Heart left ventricle (tissue), 13 donors: ENCODE data around the gene SH3RF3.

ENCODE experiments used
- POLR2A ChIP-seq, 2 donors: fragments of 450-650 bp; IDR thresholded peaks; one replicate each; pipeline ENCODE4 v1.6.1; 2017; ENCODE audit warnings: antibody characterized with exemption in 2 of 2, mild to moderate bottlenecking in 2 of 2, moderate library complexity in 2 of 2
- TF ChIP-seq, protein P1 (sequence below), 12 donors: fragments of 200-600 bp; sonication (generic) in 4 of 12; IDR thresholded peaks; one replicate each; pipeline versions ENCODE4 v1.5.0 to v1.8.0; 2018 to 2022; ENCODE audit warnings: antibody characterized with exemption in 12 of 12, mild to moderate bottlenecking in 5 of 12
- donor health status: ischemic (EF 13 %, LVEDD 7.1; RV severe dilation, severe dysfunction).
- donor health status: DM: no; HTN: yes; CAD: no.
- donor health status: DM: no; HTN: no; CAD: no.
- donor health status: ischemic (EF 25% LVEDD 6.9; RV normal size, moderate dysfunction).
- donor health status: ischemic (EF 25% LVEDD 5.7; RV mildly dilated, moderate dysfunction).
- donor health status: ischemic (EF 35%, LVEDD 5.7; RV mildly dilated, moderate dysfunction).
- donor health status: nonischemic (EF 11% LVEDD 7.7; RV severe dilation, severe dysfunction).
- donor health status: DM: yes; HTN: yes; CAD: no.
- donor health status: PGD.
- donor health status: ischemic (EF 29% LVEDD 5.4; RV normal size, mild dysfunction).
- donor health status: nonischemic (EF 23%, LVEDD 6.1; RV moderate dilation, normal function).

DNA sequence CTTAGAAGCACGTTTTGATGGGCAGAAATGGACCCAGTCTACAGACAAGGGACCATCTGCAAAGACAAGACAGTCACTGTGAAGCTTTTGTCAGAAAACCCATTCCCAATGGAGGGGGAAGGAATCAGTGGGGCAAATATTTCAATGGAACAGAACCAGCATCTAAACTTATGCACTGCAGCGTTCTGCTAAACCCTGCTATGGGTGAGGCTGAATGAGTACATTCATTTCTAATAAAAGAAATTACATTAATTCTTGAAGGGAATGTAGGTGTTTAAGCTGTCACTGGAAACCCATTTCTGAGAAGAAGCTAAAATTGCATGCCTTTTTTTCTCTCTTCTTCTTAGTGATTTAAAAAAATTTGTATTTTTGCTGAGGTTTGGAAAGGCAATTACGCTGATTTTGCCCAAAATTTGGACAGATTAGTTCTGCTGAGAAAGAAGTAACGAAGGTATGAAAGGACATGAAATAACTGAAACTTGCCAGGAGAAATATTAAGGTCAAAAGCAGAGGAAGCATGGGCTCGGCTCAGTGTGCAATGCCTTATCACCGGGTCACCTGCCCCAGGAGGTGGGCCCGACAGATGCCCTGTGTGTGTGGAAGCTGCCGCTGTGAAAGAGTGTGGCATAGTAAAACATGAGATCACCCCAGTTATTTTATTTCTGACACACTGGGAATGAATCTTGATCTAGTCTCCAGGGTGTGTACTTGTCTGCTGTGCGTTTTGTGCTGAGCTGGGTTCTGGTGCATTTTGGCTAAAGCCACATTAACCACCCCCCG is 24.2 kb downstream of the SH3RF3 start:
- TF ChIP-seq POLR2A (IDR thresholded peaks at IDR 0.05): no peak
- TF ChIP-seq, protein P1, sequence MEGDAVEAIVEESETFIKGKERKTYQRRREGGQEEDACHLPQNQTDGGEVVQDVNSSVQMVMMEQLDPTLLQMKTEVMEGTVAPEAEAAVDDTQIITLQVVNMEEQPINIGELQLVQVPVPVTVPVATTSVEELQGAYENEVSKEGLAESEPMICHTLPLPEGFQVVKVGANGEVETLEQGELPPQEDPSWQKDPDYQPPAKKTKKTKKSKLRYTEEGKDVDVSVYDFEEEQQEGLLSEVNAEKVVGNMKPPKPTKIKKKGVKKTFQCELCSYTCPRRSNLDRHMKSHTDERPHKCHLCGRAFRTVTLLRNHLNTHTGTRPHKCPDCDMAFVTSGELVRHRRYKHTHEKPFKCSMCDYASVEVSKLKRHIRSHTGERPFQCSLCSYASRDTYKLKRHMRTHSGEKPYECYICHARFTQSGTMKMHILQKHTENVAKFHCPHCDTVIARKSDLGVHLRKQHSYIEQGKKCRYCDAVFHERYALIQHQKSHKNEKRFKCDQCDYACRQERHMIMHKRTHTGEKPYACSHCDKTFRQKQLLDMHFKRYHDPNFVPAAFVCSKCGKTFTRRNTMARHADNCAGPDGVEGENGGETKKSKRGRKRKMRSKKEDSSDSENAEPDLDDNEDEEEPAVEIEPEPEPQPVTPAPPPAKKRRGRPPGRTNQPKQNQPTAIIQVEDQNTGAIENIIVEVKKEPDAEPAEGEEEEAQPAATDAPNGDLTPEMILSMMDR (IDR thresholded peaks at IDR 0.05): no peak
